ENCODE measurements around the gene PDE4C.
A peak's percentile ranks its signal among the peaks of the same experiment; 100 is the strongest.
"Not testable (repeated sequence)": the region's sequence is repeated elsewhere in the genome, so short reads cannot be mapped to it uniquely, and the experiment has no call there.

The PDE4C gene

GRCh38 chr19:18220632-18221275 lies 5.5 kb downstream of the PDE4C start:
- Histone ChIP-seq H3K9ac (ENCODE audit: low read depth, low read length) (no peak overlapping the region), H3K4me1 (ENCODE audit: control insufficient read depth, insufficient read depth, low read length) (peaks cover 6% of the 10 kb centered on the region; the same call in 1 of the 2 replicates), H3K4me3 (ENCODE audit: low read depth, low read length) (peak overlapping the region; percentile 49; the same call in 1 of the 2 replicates), H3K9me3 (ENCODE audit: control insufficient read depth, insufficient read depth, low read length) (no peaks in the 10 kb centered on the region), H3K27me3 (ENCODE audit: control insufficient read depth, insufficient read depth, low read length) (peaks cover 11% of the 10 kb centered on the region), H3K27ac (ENCODE audit: low read depth, low read length) (no peak overlapping the region), H3K36me3 (ENCODE audit: control insufficient read depth, insufficient read depth, low read length) (no peaks in the 10 kb centered on the region)

- Histone ChIP-seq H3K4me3 (ENCODE audit: low read depth, low read length) (peak overlapping the region; percentile 49; the same call in 1 of the 2 replicates), H3K36me3 (ENCODE audit: control insufficient read depth, insufficient read depth, low read length) (no peaks in the 10 kb centered on the region), H3K27me3 (ENCODE audit: control insufficient read depth, insufficient read depth, low read length) (peaks cover 4% of the 10 kb centered on the region), H3K27ac (ENCODE audit: low read depth, low read length) (no peak overlapping the region), H3K4me1 (ENCODE audit: control insufficient read depth, insufficient read depth, low read length) (peaks cover under 1% of the 10 kb centered on the region; the same call in 1 of the 2 replicates), H3K9ac (ENCODE audit: low read depth, low read length) (no peak overlapping the region), H3K9me3 (ENCODE audit: control insufficient read depth, insufficient read depth, low read length) (no peaks in the 10 kb centered on the region)
Observed at GRCh38 chr19:18219911-18220631, 6.2 kb downstream of the PDE4C start.

GRCh38 chr19:18218600-18218999 lies 7.6 kb downstream of the PDE4C start:
- H3K4me1 ChIP-seq (ENCODE audit: control insufficient read depth, insufficient read depth, low read length) = no peaks in the 10 kb centered on the region
- H3K27me3 ChIP-seq (ENCODE audit: control insufficient read depth, insufficient read depth, low read length) = no peaks in the 10 kb centered on the region
- H3K27ac ChIP-seq (ENCODE audit: low read depth, low read length) = no peak overlapping the region

GRCh38 chr19:18218159-18218558 lies 8.1 kb downstream of the PDE4C start:
- Histone ChIP-seq H3K4me1 (ENCODE audit: control insufficient read depth, insufficient read depth, low read length) (no peaks in the 10 kb centered on the region), H3K27ac (ENCODE audit: low read depth, low read length) (no peak overlapping the region), H3K4me3 (ENCODE audit: low read depth, low read length) (no peak overlapping the region), H3K36me3 (ENCODE audit: control insufficient read depth, insufficient read depth, low read length) (no peaks in the 10 kb centered on the region), H3K9ac (ENCODE audit: low read depth, low read length) (no peak overlapping the region), H3K9me3 (ENCODE audit: control insufficient read depth, insufficient read depth, low read length) (no peaks in the 10 kb centered on the region), H3K27me3 (ENCODE audit: control insufficient read depth, insufficient read depth, low read length) (no peaks in the 10 kb centered on the region)

More at GRCh38 chr19:18218600-18218999, 7.6 kb downstream of the PDE4C start:
- Histone ChIP-seq H3K36me3 (ENCODE audit: control insufficient read depth, insufficient read depth, low read length) (no peaks in the 10 kb centered on the region), H3K9ac (ENCODE audit: low read depth, low read length) (no peak overlapping the region), H3K4me3 (ENCODE audit: low read depth, low read length) (no peak overlapping the region), H3K9me3 (ENCODE audit: control insufficient read depth, insufficient read depth, low read length) (no peaks in the 10 kb centered on the region)

- no peaks in the 10 kb centered on the region for H3K9me3 ChIP-seq (ENCODE audit: control insufficient read depth, insufficient read depth, low read length)
- H3K27me3 ChIP-seq (ENCODE audit: control insufficient read depth, insufficient read depth, low read length) = no peaks in the 10 kb centered on the region
- H3K27ac ChIP-seq (ENCODE audit: low read depth, low read length) = no peak overlapping the region
- H3K4me3 ChIP-seq (ENCODE audit: low read depth, low read length) = no peak overlapping the region
- no peaks in the 10 kb centered on the region for H3K4me1 ChIP-seq (ENCODE audit: control insufficient read depth, insufficient read depth, low read length)
- H3K36me3 ChIP-seq (ENCODE audit: control insufficient read depth, insufficient read depth, low read length) = no peaks in the 10 kb centered on the region
- no peak overlapping the region for H3K9ac ChIP-seq (ENCODE audit: low read depth, low read length)
Observed at GRCh38 chr19:18216789-18217188, 9.4 kb downstream of the PDE4C start.

GRCh38 chr19:18214779-18215433 lies 11.3 kb downstream of the PDE4C start:
- Histone ChIP-seq H3K4me1 (ENCODE audit: control insufficient read depth, insufficient read depth, low read length) (no peaks in the 10 kb centered on the region), H3K27ac (ENCODE audit: low read depth, low read length) (no peak overlapping the region), H3K9me3 (ENCODE audit: control insufficient read depth, insufficient read depth, low read length) (no peaks in the 10 kb centered on the region), H3K9ac (ENCODE audit: low read depth, low read length) (no peak overlapping the region), H3K36me3 (ENCODE audit: control insufficient read depth, insufficient read depth, low read length) (no peaks in the 10 kb centered on the region), H3K4me3 (ENCODE audit: low read depth, low read length) (no peak overlapping the region), H3K27me3 (ENCODE audit: control insufficient read depth, insufficient read depth, low read length) (no peaks in the 10 kb centered on the region)

- H3K9ac ChIP-seq (ENCODE audit: low read depth, low read length) = no peak overlapping the region
- H3K27me3 ChIP-seq (ENCODE audit: control insufficient read depth, insufficient read depth, low read length) = no peaks in the 10 kb centered on the region
- no peaks in the 10 kb centered on the region for H3K9me3 ChIP-seq (ENCODE audit: control insufficient read depth, insufficient read depth, low read length)
- no peaks in the 10 kb centered on the region for H3K36me3 ChIP-seq (ENCODE audit: control insufficient read depth, insufficient read depth, low read length)
- H3K4me3 ChIP-seq (ENCODE audit: low read depth, low read length) = no peak overlapping the region
- H3K4me1 ChIP-seq (ENCODE audit: control insufficient read depth, insufficient read depth, low read length) = no peaks in the 10 kb centered on the region
- no peak overlapping the region for H3K27ac ChIP-seq (ENCODE audit: low read depth, low read length)
Observed at GRCh38 chr19:18211683-18212082, 14.6 kb downstream of the PDE4C start.

- not testable (repeated sequence) for H3K4me1 ChIP-seq (ENCODE audit: control insufficient read depth, insufficient read depth, low read length); H3K4me3 ChIP-seq (ENCODE audit: low read depth, low read length); H3K27me3 ChIP-seq (ENCODE audit: control insufficient read depth, insufficient read depth, low read length); H3K27ac ChIP-seq (ENCODE audit: low read depth, low read length); H3K9me3 ChIP-seq (ENCODE audit: control insufficient read depth, insufficient read depth, low read length); H3K9ac ChIP-seq (ENCODE audit: low read depth, low read length); H3K36me3 ChIP-seq (ENCODE audit: control insufficient read depth, insufficient read depth, low read length)
Observed at GRCh38 chr19:18209912-18210311, 16.3 kb downstream of the PDE4C start.

GRCh38 chr19:18208098-18208951 lies 17.9 kb downstream of the PDE4C start:
- Histone ChIP-seq H3K9ac (ENCODE audit: low read depth, low read length) (no peak overlapping the region), H3K36me3 (ENCODE audit: control insufficient read depth, insufficient read depth, low read length) (no peaks in the 10 kb centered on the region), H3K4me3 (ENCODE audit: low read depth, low read length) (no peak overlapping the region), H3K9me3 (ENCODE audit: control insufficient read depth, insufficient read depth, low read length) (no peaks in the 10 kb centered on the region), H3K4me1 (ENCODE audit: control insufficient read depth, insufficient read depth, low read length) (peaks cover 9% of the 10 kb centered on the region), H3K27ac (ENCODE audit: low read depth, low read length) (no peak overlapping the region), H3K27me3 (ENCODE audit: control insufficient read depth, insufficient read depth, low read length) (no peaks in the 10 kb centered on the region)

- Histone ChIP-seq H3K4me3 (ENCODE audit: low read depth, low read length) (peak overlapping the region; percentile 78; the same call in 1 of the 2 replicates), H3K9ac (ENCODE audit: low read depth, low read length) (0 out of 2 replicates have a peak overlapping the region, but pooled peaks have one; percentile 74), H3K36me3 (ENCODE audit: control insufficient read depth, insufficient read depth, low read length) (peaks cover 8% of the 10 kb centered on the region), H3K4me1 (ENCODE audit: control insufficient read depth, insufficient read depth, low read length) (peaks cover 9% of the 10 kb centered on the region), H3K9me3 (ENCODE audit: control insufficient read depth, insufficient read depth, low read length) (no peaks in the 10 kb centered on the region), H3K27me3 (ENCODE audit: control insufficient read depth, insufficient read depth, low read length) (no peaks in the 10 kb centered on the region), H3K27ac (ENCODE audit: low read depth, low read length) (peak overlapping the region; percentile 98)
Observed at GRCh38 chr19:18206018-18206417, 20.2 kb downstream of the PDE4C start.

Data from HUES48 (cell line).